Left hindlimb (tissue), 1 donor: ENCODE results near the gene LSM14A.
"Not testable (repeated sequence)": the region's sequence is repeated elsewhere in the genome, so short reads cannot be mapped to it uniquely, and the experiment has no call there.

Experiments
- DNase-seq: peaks from one replicate; pipeline ENCODE4 v3.0.0-alpha.2; 2018

The LSM14A gene

DNA sequence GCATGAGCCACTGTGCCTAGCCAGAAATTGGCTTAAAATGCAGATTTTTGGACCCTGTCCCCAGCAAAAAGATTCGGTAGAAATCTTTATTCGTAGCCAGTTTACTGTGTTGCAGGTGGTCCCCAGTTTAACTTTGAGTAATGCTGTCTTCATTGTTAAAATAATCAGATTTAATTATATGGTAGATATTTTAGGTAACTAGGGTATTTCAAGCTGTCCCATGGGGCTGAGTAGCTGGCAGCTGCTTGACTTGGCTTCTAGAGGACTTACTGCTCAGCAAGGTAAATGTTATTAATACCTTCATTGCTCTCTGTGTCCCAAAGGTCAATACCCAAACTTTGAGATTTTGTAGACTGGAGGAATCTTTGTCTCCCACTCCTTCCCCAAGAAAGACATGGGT lies 21.1 kb downstream of the LSM14A start:
- DNase-seq: no peak

DNA sequence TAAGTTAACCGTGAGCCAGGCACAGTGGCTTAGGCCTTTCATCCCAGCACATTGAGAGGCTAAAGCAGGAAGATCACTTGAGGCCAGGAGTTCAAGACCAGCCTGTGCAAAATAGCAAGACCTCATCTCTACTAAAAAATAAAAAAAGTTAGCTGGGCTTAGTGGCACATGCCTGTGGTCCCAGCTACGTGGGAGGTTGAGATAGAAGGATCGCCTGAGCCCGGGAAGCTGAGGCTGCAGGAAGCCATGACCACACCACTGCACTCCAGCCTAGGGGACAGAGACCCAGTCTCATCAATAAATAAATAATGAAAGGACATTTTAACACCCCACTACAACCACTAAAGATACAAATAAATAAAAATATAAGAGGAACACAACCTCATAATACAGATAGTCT lies 21.6 kb downstream of the LSM14A start:
- DNase-seq: no peak

DNA sequence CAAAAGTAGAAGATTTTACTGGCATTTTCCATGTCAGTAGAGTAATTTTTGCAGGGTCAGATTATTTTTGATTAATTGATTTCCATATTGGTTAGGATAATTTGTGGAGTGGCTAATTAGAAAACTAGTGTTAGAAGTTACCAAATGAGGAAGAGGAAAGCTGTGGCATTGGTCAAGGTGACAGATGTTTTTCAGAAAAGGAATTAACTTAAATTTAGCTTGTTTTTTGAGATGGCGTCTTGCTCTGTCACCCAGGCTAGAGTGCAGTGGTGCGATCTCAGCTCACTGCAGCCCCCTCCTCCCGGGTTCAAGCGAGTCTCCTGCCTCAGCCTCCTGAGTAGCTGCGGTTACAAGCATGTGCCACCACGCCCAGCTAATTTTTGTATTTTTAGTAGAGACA lies 28.8 kb downstream of the LSM14A start:
- DNase-seq: no peak

DNA sequence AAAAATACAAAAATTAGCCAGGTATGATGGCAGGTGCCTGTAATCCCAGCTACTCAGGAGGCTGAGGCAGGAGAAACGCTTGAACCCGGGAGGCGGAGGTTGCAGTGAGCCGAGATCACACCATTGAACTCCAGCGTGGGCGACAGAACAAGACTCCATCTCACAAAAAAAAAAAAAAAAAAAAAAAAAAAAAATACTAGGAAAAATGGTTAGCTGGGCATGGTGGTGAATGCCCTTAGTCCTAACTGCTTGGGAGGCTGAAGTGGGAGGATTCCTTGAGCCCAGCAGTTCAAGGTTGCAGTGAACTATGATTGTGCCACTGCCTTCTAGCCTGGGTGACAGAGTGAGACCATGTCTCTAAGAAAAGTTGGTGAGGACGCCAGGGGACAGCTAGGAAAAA lies 33.0 kb downstream of the LSM14A start:
- not testable (repeated sequence) for DNase-seq

DNA sequence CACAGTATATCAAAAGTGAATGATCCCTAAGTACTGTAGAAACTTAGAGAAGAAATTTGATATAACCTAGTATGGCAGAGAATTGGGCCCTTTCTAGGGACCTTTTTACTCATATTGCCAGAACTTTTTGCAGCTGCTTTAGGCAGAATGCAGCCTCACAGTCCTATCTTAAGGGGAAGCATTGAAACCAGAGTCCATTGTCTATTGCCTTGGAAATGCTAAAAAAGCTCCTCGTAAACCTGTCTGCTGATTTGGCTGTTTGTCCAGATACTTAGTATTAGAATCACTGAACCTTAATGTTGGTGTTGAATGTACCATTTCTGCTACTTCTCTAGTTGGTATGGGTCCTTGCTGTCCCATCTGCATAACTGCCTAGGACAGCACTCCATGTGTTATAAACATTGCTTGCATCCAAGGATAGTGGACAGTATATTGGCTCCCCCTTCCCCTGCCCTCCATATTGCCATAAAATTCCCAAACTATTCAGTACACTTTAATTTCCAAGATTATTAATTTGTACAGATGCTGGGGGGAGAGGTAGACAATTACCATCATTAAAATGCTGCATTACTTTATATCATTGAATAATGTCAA lies 36.1 kb downstream of the LSM14A start:
- no peak for DNase-seq

DNA sequence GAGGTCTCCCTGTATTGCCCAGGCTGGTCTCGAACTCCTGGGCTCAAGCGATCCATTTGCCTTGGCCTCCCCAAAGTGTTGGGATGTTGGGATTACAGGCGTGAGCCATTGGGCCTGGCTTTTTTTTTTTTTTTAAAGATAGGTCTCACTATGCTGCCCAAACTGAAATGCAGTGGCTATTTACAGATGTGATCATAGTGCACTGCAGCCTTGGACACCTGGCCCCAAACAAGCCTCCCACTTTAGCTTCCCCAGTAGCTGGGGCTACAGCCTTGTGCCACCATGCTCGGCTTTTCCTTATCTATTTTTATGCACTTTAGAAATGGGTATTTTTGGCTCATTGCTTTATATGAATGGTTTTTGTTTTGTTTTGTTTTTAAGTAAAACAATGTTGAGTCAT lies 37.4 kb downstream of the LSM14A start:
- DNase-seq: no peak

DNA sequence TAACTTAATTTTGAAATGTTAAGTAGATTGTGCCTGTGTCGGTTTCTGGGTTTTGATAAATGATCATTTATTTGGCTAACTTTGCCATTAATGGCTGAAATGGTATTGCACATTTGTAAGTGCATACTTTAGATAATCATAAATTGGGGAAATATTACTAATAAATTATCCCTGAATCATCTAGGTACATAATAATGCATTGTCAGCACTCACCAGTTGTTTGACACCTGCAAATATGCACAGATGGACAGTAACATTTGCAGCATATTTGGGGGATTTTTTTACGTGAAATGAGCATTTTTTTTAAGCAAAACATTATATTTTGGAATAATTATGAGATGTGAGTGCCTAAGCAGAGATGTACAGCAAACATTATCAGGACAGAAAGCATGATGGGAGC lies 41.0 kb downstream of the LSM14A start:
- DNase-seq: no peak

DNA sequence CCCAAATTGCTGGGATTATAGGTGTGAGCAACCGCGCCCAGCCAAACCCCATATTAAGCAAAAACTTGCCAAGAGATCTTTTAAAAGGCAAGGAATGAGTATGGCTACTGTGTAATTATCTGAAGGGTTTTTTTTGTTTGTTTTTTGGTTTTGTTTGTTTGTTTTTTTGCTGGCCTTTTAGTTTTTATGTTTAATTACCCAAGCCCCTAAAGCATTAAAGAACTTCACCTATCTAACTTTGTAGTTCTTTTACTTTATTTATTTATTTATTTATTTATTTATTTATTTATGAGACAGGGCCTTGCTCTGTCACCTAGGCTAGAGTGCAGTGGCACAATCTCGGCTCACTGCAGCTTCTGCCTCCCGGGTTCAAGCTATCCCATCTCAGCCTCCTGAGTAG lies 41.7 kb downstream of the LSM14A start:
- no peak for DNase-seq

DNA sequence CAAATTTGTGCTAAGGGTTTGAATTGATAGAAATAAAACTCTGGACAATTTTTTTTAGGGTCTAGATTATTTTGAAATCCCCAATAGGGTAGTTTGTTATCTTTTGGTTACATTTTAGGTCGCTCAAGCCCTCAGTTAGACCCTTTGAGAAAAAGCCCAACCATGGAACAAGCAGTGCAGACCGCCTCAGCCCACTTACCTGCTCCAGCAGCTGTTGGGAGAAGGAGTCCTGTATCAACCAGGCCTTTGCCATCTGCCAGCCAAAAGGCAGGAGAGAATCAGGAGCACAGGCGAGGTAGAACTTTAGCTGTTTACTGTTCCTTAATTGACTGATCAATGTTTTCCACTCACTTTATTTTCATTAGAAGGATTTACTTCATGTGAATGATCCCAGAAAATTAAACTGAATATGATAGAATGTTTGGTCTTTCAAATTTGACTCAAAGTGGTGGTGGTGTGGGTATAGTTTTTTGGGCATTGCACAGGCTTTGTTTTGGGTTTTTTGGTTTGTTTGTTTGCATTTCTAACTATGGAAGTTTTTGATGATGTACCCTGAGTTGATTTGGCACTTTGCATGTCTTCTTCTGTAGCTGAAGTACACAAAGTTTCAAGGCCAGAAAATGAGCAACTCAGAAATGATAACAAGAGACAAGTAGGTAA lies 42.8 kb downstream of the LSM14A start:
- DNase-seq: no peak

DNA sequence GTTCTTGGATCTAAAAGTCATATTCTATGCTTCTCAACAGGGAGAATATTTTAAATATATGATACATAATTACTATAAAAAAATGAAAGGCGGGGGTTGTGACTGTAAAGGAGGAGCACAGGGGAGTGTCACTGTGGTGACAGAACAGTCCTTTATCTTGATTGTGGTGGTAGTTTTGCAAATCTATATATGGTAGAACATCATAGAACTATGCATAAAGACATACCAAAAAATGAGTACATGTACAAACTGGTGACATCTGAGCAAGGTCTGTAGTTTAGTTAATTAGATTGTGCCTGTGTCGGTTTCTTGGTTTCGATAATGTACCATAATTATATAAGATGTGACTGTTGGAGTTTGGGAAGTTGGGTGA lies 43.3 kb downstream of the LSM14A start:
- DNase-seq: no peak

DNA sequence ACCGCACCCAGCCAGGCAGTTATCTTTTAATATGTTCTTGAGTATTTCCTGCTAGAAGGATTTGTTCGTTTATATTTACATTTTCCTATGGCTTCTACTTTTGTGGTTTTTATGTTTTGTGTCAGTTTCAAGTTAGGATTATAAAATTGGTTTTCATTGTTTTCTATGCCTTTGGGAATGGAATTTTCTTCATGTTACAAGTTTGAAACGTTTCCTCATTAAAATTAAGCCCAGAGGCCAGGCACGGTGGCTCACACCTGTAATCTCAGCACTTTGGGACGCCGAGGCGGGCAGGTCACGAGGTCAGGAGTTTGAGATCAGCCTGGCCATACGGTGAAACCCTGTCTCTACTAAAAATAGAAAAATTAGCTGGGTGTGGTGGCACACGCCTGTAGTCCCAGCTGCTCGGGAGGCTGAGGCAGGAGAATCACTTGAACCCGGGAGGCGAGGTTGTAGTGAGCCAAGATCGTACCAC lies 44.5 kb downstream of the LSM14A start:
- not testable (repeated sequence) for DNase-seq

DNA sequence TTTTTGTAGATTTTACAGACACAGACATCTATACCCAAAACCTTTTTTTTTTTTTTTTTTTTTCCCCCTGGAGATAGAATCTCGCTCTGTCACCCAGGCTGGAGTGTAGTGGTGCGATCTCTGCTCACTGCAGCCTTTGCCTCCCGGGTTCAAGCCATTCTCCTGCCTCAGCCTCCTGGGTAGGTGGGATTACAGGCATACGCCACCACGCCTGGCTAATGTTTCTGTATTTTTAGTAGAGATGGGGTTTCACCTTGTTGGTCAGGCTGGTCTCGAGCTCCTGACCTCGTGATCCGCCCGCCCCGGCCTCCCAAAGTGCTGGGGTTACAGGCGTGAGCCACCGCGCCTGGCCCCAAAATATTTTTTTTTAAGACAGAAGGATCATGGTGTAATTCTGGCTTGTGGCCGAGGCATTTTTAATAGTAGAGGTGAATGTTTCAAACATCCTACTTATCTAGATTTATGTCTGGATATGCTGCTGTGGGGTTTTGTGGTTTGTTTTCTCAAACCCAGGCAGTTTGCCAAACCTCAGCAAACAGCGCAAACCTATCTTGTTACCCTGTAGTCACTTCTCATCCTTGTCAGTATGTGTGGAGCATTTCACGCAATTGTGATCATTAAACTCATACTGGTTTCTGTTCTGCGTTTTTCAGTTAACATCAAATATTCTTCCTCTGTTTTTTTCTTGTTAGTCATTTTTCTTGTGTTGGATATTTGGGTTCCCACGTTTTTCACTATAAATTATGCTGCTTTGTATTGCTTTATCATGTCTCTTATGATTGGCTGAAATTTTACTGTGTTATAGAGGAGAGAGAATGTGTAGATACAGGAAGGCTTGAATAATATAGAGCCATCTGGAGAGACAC lies 45.9 kb downstream of the LSM14A start:
- DNase-seq: no peak

DNA sequence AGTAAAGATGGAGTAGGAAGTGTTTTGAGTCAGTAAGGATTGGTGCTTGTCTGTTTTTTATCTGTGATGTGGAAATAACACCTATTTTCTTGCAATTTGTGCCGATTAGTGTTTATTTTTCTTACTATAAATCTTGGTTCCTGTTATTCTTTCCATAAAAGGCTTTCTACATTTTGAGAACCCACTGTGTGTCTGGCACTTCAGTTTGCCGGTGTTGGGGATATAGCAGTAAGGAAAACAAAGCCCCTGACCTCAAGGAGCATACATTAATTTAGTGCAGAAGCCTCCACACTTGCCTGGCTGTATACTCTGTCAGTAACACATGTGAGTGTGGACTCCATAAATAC lies 46.5 kb downstream of the LSM14A start:
- DNase-seq: no peak

DNA sequence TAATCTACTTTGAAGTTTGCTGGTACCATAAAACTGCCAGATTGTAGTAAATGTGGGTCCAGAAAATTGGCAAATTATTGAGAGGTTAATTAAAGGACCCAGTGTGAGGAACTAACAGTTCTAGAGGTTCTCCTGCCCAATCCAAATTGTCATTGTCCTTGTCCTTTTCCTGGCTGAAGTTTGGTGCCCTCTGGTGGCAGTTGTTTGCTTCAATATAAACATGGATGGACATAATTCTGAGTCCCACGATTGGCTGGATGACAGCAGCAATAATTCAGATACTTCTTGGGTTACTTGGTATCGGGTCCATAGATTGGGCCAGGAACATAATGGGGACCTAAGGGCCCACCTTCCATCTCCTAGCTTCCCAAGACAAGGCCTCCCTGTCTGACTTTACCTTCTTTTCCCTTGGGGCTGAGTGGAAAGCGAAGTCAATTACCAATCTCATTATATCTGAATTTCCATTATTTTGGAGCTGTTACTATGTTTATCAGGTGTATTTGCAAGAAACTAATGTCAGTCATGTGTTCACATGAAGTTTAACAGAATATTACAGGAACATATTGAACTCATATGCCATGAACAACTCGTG lies 48.3 kb downstream of the LSM14A start:
- DNase-seq: no peak

DNA sequence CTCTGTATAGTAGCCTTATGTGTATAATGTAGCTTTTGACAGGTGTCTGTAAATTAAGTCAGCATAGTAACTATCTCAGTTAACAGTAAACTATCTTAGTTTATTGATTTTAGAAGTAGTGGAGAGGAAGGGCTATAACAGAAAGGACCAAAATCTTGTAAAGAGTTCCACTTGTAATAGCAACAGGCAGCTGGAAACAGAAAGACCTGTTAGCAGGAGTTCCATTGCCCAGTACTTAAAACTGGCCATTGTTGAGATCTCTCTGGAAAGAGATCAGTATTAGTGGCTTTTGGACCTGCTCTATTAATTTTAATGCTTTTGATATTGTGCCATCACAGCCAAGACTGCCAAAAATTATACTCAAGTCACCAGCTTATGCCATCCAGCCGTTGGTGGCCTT lies 50.1 kb downstream of the LSM14A start:
- DNase-seq: no peak

DNA sequence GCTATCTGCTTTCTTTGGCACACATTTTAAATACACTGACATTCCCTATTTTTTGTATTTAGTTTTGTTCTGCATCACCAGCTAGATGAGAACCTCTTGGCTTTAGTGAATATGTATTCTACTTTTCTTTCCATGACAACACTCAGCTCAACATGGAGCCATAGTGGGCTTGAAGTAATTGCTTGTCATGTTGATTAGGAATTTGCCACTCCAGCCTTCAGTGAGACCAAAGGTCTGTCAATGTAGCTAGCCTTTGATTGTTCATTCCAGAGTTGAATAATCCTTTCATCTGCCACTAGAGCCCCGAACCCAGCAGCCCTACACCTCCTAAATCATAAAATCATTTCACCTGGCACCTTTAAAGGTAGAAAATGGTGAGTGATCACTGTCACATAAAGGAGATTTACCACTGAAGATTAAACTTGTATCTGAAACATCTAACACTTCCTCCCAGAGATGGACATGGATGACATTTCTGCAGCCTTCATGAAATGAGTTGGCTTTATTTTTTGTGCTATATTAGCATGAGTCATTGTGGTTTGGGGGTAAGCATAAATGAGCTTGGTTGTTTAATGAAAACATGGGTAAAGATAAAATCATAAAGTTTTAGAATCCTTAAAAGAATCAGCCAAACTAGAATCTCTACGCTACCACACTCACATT lies 52.8 kb downstream of the LSM14A start:
- DNase-seq: no peak

DNA sequence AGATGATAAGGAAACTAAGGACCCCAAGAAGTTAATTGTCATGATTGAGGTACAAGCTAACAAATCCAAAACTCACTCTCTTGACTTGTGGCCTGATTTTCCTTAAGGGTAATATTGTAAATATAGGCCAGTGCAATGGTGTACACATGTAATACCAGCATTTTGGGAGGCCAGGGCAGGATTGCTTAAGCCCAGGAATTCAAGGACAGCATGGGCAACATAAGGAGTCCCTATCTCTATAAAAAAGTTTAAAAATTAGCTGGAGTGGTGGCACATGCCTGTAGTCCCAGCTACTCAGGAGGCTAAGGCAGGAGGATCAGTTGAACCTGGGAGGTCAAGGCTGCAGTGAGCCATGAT lies 53.3 kb downstream of the LSM14A start:
- DNase-seq: no peak

DNA sequence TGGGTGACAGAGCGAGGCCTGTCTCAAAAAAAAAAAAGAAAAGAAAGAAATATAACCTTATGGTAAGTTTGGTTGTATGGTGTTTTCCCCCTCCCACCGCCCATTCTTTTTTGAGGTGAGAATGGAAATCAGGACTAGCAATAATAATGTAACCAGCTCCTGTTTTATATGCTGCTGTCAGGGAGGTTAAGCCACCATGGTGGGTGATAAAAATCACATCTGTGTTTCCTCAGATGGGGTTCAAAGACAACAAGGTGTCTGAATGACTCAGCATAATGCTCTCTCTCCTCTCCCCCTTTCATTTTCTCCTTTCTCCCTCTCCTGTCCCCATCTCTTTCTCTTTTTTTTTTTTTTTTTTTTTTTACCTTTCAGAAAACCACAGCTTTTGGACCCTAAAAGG lies 53.7 kb downstream of the LSM14A start:
- no peak for DNase-seq

DNA sequence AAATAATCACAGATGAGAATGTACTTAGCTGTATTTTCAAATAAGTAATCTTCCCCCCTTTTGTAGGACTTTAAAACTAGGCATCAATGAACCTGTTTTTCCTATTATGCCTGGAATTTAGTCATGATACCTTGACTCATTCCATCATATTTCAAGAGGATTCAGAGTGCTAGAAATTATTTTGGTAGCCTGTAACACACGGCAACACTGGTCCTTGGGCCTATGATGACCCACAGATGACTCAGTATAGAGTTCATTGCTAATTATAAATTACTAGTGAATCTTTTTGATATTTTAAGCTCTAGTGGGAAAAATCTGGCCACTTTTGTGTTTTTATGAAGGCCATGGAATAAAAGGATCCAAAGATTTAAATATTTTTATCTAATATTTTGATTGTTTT lies 56.0 kb downstream of the LSM14A start:
- no peak for DNase-seq

DNA sequence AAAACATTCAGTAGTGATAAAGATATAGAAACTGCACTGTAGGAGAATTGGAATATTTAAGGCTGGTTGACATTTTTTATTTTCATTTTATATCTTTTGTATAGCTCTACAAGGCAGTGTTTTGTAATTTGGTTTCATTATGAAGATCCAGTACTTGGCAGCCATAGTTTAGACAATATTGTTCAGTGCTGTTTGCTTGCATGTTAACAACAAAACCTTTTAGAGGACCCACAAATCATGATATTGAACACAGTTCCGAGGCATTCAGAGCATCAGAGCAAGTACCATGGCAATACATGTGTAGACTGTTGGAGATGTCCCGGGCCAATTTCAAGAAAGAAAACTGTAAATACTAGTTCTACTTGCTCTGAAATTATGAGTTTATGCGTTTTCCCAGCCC lies 56.5 kb downstream of the LSM14A start:
- DNase-seq: no peak

DNA sequence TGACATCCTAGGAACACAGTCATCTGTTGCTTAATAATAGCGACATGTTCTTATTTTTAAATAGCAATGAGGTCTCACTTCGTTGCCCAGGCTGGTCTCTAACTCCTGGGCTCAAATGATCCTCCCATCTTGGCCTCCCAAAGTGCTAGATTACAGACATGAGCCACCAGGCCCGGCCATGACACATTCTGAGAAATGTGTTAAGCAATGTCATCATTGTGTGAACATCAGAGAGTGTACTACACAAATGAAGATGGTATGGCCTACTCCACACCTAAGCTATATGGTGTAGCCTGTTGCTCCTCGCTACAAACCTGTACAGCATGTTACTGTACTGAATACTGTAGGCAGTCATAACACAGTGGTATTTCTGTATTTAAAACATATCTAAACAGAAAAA lies 57.4 kb downstream of the LSM14A start:
- DNase-seq: no peak

DNA sequence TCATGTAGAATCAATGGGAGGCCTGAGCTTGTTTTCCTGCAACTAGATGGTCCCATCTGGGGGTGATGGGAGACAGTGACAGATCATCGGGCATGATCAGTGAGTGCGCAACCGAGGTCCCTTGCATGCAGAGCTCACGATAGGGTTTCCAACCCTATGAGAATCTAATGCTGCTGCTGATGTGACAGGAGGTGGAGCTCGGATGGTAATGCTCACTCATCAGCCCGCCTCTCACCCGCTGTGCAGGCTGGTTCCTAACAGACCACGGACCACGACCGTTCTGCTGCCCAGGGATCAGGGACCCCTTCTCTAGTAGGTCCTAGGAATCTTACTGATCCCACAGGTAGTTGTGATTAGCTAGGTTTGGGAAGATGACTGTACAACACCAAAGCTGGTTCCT lies 58.5 kb downstream of the LSM14A start:
- no peak for DNase-seq

DNA sequence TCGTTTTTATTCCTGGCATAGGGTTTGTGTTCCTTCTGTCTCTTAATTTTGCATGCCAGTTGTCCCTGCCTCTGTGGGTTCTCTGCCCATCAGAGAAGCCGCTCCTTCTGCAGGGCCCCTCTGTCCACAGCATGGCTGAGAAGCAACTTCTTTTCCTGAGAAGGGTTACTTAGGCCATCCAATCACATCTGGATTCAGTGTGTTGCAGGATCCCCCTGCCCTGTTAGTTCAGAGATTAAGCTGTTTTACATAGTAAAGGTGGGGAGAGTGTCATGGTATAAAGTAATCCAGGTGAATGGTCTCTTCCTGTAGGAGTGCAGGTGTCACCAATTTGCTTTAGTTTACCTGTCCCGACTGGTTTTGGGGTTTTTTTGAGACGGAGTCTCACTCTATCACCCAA lies 59.1 kb downstream of the LSM14A start:
- DNase-seq: no peak
